ENCODE results near the gene PRRG2. TPM values are rescaled to one million over a fixed set of nuclear protein-coding genes. Genes with fewer than 3 reads are reported as not detected.

The PRRG2 gene
- polyA plus RNA-seq, 3 donors = 0.49 TPM; not detected in 2

GRCh38 chr19:49595819-49596404, 14.8 kb downstream of the PRRG2 start:
- no peak overlapping the region for H3K4me3 ChIP-seq (replicated peaks in 1 of 3; ENCODE audit: low read depth in 2 of 3, low read length in 3 of 3)

DNA sequence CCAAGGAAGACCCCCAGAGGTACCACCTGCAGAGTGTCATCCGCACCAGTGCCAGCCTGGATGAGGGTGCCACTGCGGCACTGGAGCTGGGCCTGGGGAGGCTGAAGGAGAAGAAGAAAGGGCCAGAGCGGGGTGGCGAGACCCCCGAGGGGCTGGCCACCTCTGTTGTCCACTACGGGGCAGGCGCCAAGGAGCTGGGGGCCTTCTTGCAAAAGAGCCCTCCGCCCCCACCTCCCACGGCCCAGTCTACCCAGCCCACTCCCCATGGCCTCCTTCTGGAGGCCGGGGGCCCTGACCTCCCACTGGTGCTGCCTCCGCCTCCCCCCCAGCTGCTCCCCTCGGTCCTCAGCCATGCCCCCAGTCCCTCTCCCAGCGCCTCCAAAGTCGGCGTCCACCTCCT, 15.3 kb downstream of the PRRG2 start:
- DNase-seq = no peak
- no peaks in the 10 kb centered on the region for H3K9me3 ChIP-seq (replicated peaks in 1 of 2; ENCODE audit: control insufficient read depth in 1 of 2, insufficient read depth in 1 of 2, low read length in 2 of 2)
- H3K36me3 Mint-ChIP-seq = peaks cover 38 to 59% of the 10 kb centered on the region in 2 donors
- H3K27ac ChIP-seq (ENCODE audit: low read depth in 1 of 2, low read length in 2 of 2) = no peak overlapping the region
- H3K79me2 ChIP-seq (ENCODE audit: insufficient read depth, low read length) = peaks cover 70% of the 10 kb centered on the region
- H3K4me3 Mint-ChIP-seq = no peak overlapping the region
- H3K4me1 Mint-ChIP-seq = peaks cover 24% of the 10 kb centered on the region
- H2AFZ ChIP-seq (ENCODE audit: insufficient read depth, low read depth, low read length, poor library complexity, severe bottlenecking) = no peak overlapping the region
- peaks cover 0 to 5% (median 2%) of the 10 kb centered on the region in 3 donors for H3K27me3 Mint-ChIP-seq (ENCODE audit: low read depth in 3 of 3)
- H3K9ac ChIP-seq (ENCODE audit: insufficient read depth, low read length, poor library complexity, severe bottlenecking) = no peak overlapping the region
- H3K27ac Mint-ChIP-seq = no peak overlapping the region
- no peak for TF ChIP-seq CTCF (IDR thresholded peaks at IDR 0.05)
- WGBS (ENCODE audit: insufficient coverage) = 95% methylated on average over 12 of the region's 15 CpGs
- H3K4me2 ChIP-seq (replicated peaks; ENCODE audit: extremely low read depth, low read length, poor library complexity, severe bottlenecking) = no peak overlapping the region
- intact Hi-C loops (cut with micrococcal nuclease) = no loop called here
- no peaks in the 10 kb centered on the region for H3K9me3 Mint-ChIP-seq
- peaks cover 80% of the 10 kb centered on the region for H4K20me1 ChIP-seq (ENCODE audit: insufficient read depth, low read length)
- H3K4me1 ChIP-seq (ENCODE audit: control insufficient read depth in 1 of 2, insufficient read depth in 2 of 2, low read length in 2 of 2) = peaks cover 23 to 25% of the 10 kb centered on the region in 2 donors
- H3K27me3 ChIP-seq (ENCODE audit: control insufficient read depth in 2 of 2, insufficient read depth in 2 of 2, low read length in 2 of 2) = no peaks in the 10 kb centered on the region
- H3K36me3 ChIP-seq (replicated peaks in 1 of 2; ENCODE audit: control insufficient read depth in 1 of 2, insufficient read depth in 2 of 2, low read length in 2 of 2) = peaks cover 59 to 63% of the 10 kb centered on the region in 2 donors
- no peak overlapping the region for H3K4me3 ChIP-seq (replicated peaks in 1 of 3; ENCODE audit: low read depth in 2 of 3, low read length in 3 of 3)

More at GRCh38 chr19:49595819-49596404, 14.8 kb downstream of the PRRG2 start:
- Histone ChIP-seq H3K27me3 (ENCODE audit: control insufficient read depth in 2 of 2, insufficient read depth in 2 of 2, low read length in 2 of 2) (no peaks in the 10 kb centered on the region), H2AFZ (ENCODE audit: insufficient read depth, low read depth, low read length, poor library complexity, severe bottlenecking) (no peak overlapping the region), H3K9ac (ENCODE audit: insufficient read depth, low read length, poor library complexity, severe bottlenecking) (no peak overlapping the region), H3K36me3 (replicated peaks in 1 of 2; ENCODE audit: control insufficient read depth in 1 of 2, insufficient read depth in 2 of 2, low read length in 2 of 2) (peaks cover 55 to 58% of the 10 kb centered on the region in 2 donors), H3K4me2 (replicated peaks; ENCODE audit: extremely low read depth, low read length, poor library complexity, severe bottlenecking) (no peak overlapping the region), H4K20me1 (ENCODE audit: insufficient read depth, low read length) (peaks cover 77% of the 10 kb centered on the region), H3K4me1 (ENCODE audit: control insufficient read depth in 1 of 2, insufficient read depth in 2 of 2, low read length in 2 of 2) (peaks cover 23 to 25% of the 10 kb centered on the region in 2 donors), H3K9me3 (replicated peaks in 1 of 2; ENCODE audit: control insufficient read depth in 1 of 2, insufficient read depth in 1 of 2, low read length in 2 of 2) (no peaks in the 10 kb centered on the region), H3K27ac (ENCODE audit: low read depth in 1 of 2, low read length in 2 of 2) (no peak overlapping the region), H3K79me2 (ENCODE audit: insufficient read depth, low read length) (peaks cover 66% of the 10 kb centered on the region)
- 97% methylated on average over 28 of the region's 32 CpGs for WGBS (ENCODE audit: insufficient coverage)
- Mint-ChIP-seq H3K9me3 (no peaks in the 10 kb centered on the region), H3K4me1 (peaks cover 24% of the 10 kb centered on the region), H3K27me3 (ENCODE audit: low read depth in 3 of 3) (peaks cover 0 to 5% (median 2%) of the 10 kb centered on the region in 3 donors), H3K27ac (no peak overlapping the region), H3K36me3 (peaks cover 33 to 54% of the 10 kb centered on the region in 2 donors), H3K4me3 (no peak overlapping the region)
- DNase-seq = no peak
- TF ChIP-seq CTCF (IDR thresholded peaks at IDR 0.05) = no peak
- intact Hi-C loops (cut with micrococcal nuclease) = no loop called here
